LNCAP (cell line): ENCODE results near the gene SRSF8.

Source experiments
- TF ChIP-seq, protein P1 (sequence below): fragments of 450-650 bp; IDR thresholded peaks from 2 replicates; pipeline ENCODE4 v1.5.1; 2017; ENCODE audit warnings: mild to moderate bottlenecking

SRSF8 gene

DNA sequence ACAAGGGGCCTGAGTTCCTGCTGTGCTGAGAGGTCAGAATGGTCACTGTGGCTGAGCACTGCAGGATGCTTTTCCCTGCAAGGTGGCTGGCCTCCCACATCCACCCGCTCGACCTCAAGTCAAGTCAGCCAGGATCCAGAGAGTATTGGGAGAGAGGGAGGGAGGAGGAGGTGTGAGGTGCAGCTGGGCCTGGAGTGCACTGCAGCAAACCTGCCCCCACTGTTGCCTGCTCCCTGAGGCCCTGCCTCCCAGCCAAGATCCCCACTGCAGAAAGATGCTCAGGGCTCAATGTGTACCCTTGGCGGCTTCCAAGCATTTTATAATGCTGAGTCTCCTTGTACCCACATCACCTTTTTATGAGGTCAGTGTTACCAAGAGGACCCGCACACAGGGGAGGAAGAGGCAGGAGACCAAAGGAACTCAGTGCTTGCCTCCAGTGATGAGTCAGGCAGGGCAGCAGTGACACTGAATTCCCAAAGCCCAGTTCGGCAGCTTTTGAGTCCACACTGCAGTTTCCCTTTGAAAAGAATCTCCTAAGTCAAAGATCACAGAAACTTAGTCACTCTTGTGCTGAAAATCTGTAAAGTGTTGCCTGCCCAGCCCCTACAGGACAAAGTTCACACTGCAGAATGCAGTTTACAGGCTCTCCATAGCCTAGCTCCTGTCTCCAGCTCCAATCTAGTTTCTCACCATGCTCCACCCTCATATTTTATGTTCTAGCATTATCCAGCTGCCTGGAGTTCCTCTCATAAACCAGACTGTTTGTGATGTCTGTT, 26.0 kb downstream of the SRSF8 start:
- TF ChIP-seq, protein P1, sequence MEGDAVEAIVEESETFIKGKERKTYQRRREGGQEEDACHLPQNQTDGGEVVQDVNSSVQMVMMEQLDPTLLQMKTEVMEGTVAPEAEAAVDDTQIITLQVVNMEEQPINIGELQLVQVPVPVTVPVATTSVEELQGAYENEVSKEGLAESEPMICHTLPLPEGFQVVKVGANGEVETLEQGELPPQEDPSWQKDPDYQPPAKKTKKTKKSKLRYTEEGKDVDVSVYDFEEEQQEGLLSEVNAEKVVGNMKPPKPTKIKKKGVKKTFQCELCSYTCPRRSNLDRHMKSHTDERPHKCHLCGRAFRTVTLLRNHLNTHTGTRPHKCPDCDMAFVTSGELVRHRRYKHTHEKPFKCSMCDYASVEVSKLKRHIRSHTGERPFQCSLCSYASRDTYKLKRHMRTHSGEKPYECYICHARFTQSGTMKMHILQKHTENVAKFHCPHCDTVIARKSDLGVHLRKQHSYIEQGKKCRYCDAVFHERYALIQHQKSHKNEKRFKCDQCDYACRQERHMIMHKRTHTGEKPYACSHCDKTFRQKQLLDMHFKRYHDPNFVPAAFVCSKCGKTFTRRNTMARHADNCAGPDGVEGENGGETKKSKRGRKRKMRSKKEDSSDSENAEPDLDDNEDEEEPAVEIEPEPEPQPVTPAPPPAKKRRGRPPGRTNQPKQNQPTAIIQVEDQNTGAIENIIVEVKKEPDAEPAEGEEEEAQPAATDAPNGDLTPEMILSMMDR = no peak; the same call in 1 of the 2 replicates

DNA sequence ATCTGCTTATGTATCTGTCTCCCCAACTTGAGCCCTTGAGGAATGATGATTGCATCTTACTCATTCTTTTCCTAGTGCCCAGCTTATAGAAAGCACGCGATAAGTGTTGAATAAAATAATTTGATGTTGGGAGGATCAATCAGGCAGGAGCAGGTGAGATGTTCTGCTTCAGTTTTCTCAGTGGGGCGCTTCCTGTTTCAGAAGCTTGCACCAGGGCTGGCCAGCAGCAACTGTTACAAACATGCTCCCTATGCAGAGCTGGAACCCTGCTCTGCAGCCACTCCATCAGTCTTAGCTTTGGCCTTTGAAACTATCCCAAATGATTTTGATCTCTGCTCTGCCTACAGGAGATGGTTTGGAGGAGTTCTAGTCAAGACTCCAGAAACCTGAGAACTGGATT, 26.8 kb downstream of the SRSF8 start:
- TF ChIP-seq, protein P1 = no peak

DNA sequence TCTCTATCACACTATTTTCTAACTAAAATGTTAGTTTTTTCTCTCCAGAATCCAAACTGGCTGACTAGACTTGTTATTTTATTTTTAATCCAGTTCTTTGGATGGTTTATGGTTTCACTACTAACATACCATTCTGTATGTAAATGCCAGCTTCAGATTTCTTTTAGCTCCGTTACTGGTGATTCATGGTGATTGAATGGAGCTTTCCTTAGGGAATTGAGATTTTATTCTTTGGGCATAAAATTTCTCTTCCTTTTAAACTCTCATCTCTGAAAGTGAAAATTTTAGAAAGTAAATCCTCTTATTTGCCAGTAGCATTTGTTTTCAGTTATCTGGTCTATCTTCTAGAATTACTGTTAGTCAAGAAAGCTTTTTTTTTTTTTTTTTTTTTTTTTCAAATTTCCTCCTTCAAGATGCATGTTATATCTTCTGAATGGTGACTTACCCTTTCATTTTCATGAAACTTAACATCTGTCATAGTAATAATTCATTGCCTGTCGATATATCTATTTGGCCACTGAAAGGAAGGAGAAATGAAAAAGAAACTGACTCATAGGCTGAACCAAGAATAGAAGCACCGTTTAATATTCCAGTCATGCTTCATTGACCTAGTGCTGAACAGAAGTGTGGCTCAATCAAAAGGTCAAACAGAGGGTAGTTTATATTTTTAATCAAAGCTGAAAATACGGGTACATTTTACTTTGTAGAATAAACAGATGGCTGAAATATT, 29.3 kb downstream of the SRSF8 start:
- TF ChIP-seq, protein P1 = no peak

DNA sequence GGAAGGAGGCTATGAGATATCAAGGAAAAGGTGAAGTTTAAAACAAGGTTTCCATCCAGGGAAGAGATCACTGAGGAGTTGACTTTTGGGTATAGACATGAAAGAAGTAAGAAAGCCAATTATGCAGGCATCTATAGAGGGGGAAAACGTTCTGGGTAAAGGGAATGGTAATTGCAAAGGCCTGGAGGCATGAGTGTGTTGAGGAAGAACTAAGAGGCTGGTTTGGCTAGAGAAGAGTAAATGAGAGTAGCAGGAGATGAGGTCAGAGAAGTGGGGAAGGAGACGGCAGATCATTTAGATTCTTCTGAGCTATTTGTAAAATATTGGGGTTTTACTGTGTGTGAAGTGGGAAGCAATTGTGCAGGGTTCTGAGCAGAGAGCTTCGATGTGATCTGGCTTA, 30.5 kb downstream of the SRSF8 start:
- TF ChIP-seq, protein P1 = no peak

DNA sequence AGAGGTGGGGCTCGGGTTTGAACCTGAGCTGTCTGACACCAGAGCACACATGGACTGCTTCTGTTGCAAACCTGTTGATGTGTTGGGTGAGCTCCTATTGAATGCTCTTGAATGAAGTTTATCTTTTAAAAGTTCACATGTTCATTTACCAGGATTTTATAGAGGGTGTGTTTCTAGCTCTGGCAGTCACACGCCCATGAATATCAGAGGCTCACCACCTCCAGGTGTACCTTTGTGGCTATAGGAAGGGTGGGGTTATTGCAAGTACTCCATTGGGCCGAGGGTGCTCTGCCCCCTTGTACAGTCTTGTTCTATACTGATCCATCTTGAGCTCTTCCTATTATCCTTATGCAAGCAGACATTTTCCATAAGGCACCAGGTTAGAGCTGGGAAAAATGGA, 32.1 kb downstream of the SRSF8 start:
- TF ChIP-seq, protein P1 = no peak

DNA sequence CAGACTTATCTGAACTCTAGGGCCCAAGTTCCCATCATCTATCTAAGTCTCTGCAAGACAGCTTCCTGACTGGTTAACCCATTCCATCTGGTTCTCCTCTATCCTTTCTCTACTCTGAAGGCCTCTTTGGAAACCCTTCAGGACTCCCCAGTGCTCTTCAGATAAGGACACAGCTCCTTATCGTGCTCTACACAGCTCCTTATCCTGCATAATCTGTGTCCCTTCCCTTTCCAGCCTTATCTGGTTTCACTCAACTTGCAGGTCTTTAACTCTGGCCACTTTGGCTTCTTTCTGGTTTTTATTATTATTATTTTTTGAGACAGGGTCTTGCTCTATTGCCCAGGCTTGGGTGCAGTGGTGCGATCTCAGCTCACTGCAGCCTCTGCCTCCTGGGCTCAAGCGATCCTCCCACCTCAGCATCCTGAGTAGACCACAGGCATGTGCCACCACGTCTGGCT, 33.5 kb downstream of the SRSF8 start:
- TF ChIP-seq, protein P1 = no peak

DNA sequence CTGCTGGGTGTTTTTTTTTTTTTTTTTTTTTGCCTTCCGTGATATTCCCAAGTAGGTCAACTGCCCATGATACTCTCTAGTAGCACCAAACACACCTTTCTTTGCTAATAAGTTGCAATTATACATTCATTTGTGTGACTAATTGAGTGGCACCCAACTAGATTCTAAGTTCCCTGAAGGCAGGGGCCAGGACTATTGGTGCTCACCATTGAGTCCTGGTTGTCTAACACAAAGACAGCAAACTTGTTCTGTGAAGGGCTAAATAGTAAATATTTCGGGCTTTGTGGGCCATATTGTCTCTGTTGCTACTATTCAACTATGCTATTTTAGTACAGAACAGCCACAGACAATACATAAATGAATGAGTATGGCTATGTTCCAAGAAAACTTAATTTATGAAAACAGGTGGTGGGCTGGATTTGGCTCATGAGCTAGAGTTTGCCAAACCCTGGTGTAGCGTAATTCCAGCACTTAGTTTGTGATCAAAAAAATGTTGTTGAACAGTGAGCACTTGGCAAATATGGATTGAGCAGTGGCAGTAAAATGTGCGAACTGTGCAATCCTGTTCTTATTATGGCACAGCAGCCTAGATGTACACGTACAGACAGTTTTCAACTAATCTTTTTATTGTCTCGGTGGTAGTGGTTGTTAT, 34.3 kb downstream of the SRSF8 start:
- TF ChIP-seq, protein P1 = no peak
